K562 (cell line): ENCODE data around the gene C4orf50. TPM values are rescaled to one million over a fixed set of nuclear protein-coding genes. Genes with fewer than 3 reads are reported as not detected.
"Not testable (repeated sequence)": the region's sequence is repeated elsewhere in the genome, so short reads cannot be mapped to it uniquely, and the experiment has no call there.

ENCODE experiments used
- ATAC-seq: fragments of 200-7000 bp; cut with Tn5 transposase; 3 replicates; pipeline ENCODE4 v1.9.1; 2020; ENCODE audit warnings: moderate library complexity
- BruUV-seq: library from RNA; stranded (reverse); fragments of 400-500 nt; replicated peaks from 2 replicates; lab custom pipeline; 2021; lab: Mats Ljungman, UMichigan
- CTCF ChIA-PET: fragments of 300-600 bp; formaldehyde crosslinking; extraction: SDS; loops from one replicate; lab custom pipeline; 2021; ENCODE audit warnings: low intra/inter-chr PET ratio; lab: Yijun Ruan, JAX
- POLR2A ChIA-PET: fragments of 300-600, 350-650 bp; sonication (Branson Sonifier 250); formaldehyde crosslinking; extraction: SDS; loops from one replicate; lab custom pipeline; 2021; ENCODE audit warnings: antibody characterized with exemption, inconsistent platforms; lab: Yijun Ruan, JAX
- DNase-seq, 4 experiments: peaks; one replicate each; pipeline versions ENCODE4 v3.0.0 to v3.0.0-alpha.2; 2011 to 2018; ENCODE audit warnings: low spot score in 3 of 4, mixed read lengths in 3 of 4; ENCODE audit errors: extremely low read depth in 1 of 4
- FAIRE-seq: peaks from 2 replicates; lab custom pipeline; 2011; peaks lifted over from hg19 to GRCh38; lab: Jason Lieb, UNC
- H2AFZ ChIP-seq: 2 replicates; pipeline ENCODE4 v1.6.0; 2011; ENCODE audit warnings: low read depth, low read length, control low read depth, inconsistent platforms
- H3K27ac ChIP-seq: fragments of 200-600 bp; 3 replicates; pipeline ENCODE4 v1.8.0; 2011; ENCODE audit warnings: low read depth, mild to moderate bottlenecking, control low read depth, inconsistent platforms, low read length, moderate library complexity, mixed read lengths; ENCODE audit errors: extremely low read depth
- H3K27me3 ChIP-seq, 2 experiments: fragments of 300-600 bp in 1 of 2; 2 replicates in 1 of 2; 3 replicates in 1 of 2; pipeline versions ENCODE4 v1.6.0 to v1.8.0; 2011; ENCODE audit warnings: inconsistent platforms in 2 of 2, low read length in 2 of 2, mild to moderate bottlenecking in 1 of 2, mixed read lengths in 1 of 2, moderate library complexity in 1 of 2; ENCODE audit not compliant: control insufficient read depth in 2 of 2, insufficient read depth in 2 of 2
- H3K36me3 ChIP-seq: fragments of 300-600 bp; 3 replicates; pipeline ENCODE4 v1.8.0; 2011; ENCODE audit warnings: mild to moderate bottlenecking, low read length, inconsistent platforms; ENCODE audit not compliant: control insufficient read depth, insufficient read depth
- H3K4me1 ChIP-seq, 2 experiments: fragments of 200-600 bp in 1 of 2; replicated peaks in 1 of 2; 2 replicates in 1 of 2; 3 replicates in 1 of 2; pipeline versions ENCODE4 v1.5.1 to v1.8.0; 2011; ENCODE audit warnings: inconsistent platforms in 2 of 2, low read length in 2 of 2, mild to moderate bottlenecking in 1 of 2, mixed read lengths in 1 of 2, moderate library complexity in 1 of 2; ENCODE audit not compliant: control insufficient read depth in 2 of 2, insufficient read depth in 2 of 2
- H3K4me2 ChIP-seq: 2 replicates; pipeline ENCODE4 v1.6.1; 2011; ENCODE audit warnings: low read length, control low read depth, inconsistent platforms, mixed read lengths; ENCODE audit not compliant: insufficient read depth
- H3K4me3 ChIP-seq: fragments of 200-600 bp; sonication (generic), shearing (Covaris generic); 2 replicates; pipeline ENCODE4 v1.5.1; 2016; ENCODE audit warnings: control low read depth, inconsistent platforms
- H3K79me2 ChIP-seq: fragments of 200-600 bp; 3 replicates; pipeline ENCODE4 v1.8.0; 2011; ENCODE audit warnings: low read length, inconsistent platforms; ENCODE audit not compliant: control insufficient read depth, insufficient read depth
- H3K9ac ChIP-seq, 2 experiments: 2 replicates each; pipeline versions ENCODE4 v1.6.0 to v1.6.1; 2011; ENCODE audit warnings: low read depth in 2 of 2, low read length in 2 of 2, control low read depth in 1 of 2, inconsistent platforms in 1 of 2, mild to moderate bottlenecking in 1 of 2, mixed read lengths in 1 of 2; ENCODE audit not compliant: insufficient read depth in 1 of 2
- H3K9me1 ChIP-seq: one replicate; pipeline ENCODE4 v1.6.0; 2011; ENCODE audit warnings: inconsistent platforms, mild to moderate bottlenecking, low read length, moderate library complexity; ENCODE audit not compliant: control insufficient read depth, insufficient read depth
- H3K9me3 ChIP-seq: replicated peaks from 2 replicates; pipeline ENCODE4 v1.5.1; 2011; ENCODE audit warnings: low read depth, low read length, inconsistent platforms; ENCODE audit not compliant: control insufficient read depth, insufficient read depth
- H4K20me1 ChIP-seq: replicated peaks from 2 replicates; pipeline ENCODE4 v1.6.1; 2011; ENCODE audit warnings: low read length, inconsistent platforms, mixed read lengths; ENCODE audit not compliant: control insufficient read depth, insufficient read depth
- ARID1B ChIP-seq: fragments of 450-650 bp; IDR thresholded peaks from 2 replicates; pipeline ENCODE4 v1.6.1; 2016; ENCODE audit warnings: antibody characterized with exemption, mild to moderate bottlenecking, inconsistent platforms
- ETV1 ChIP-seq: fragments of 450-650 bp; conservative IDR thresholded peaks from 2 replicates; pipeline ENCODE4 v1.6.1; 2016; ENCODE audit warnings: missing genetic modification characterization, control low read depth, low read depth, missing compliant biosample characterization
- ETV6 ChIP-seq, 3 experiments: fragments of 150-350 bp in 1 of 3; sonication (generic) in 1 of 3; formaldehyde crosslinking in 1 of 3; IDR thresholded peaks; 2 replicates each; pipeline versions ENCODE4 v1.6.1 to v1.8.0; 2014 to 2022; ENCODE audit warnings: borderline replicate concordance in 2 of 3, low read depth in 2 of 3, antibody characterized with exemption in 1 of 3, low read length in 1 of 3, mild to moderate bottlenecking in 1 of 3, missing genetic modification reagents in 1 of 3
- GATAD2A ChIP-seq: fragments of 450-650 bp; IDR thresholded peaks from 2 replicates; pipeline ENCODE4 v1.6.1; 2017
- SETDB1 ChIP-seq: IDR thresholded peaks from one replicate; pipeline ENCODE4 v1.6.1; 2012; ENCODE audit warnings: low read length, control low read depth, inconsistent platforms
- SPI1 ChIP-seq: IDR thresholded peaks from 2 replicates; pipeline ENCODE4 v1.6.1; 2011; ENCODE audit warnings: low read depth, low read length, control low read depth, borderline replicate concordance
- ZBED1 ChIP-seq: IDR thresholded peaks from 2 replicates; pipeline ENCODE4 v1.6.1; 2014
- ZFP1 ChIP-seq: fragments of 450-650 bp; formaldehyde crosslinking; IDR thresholded peaks from 2 replicates; pipeline ENCODE4 v1.4.0; 2020; ENCODE audit warnings: mild to moderate bottlenecking, mixed read lengths
- ZNF780A ChIP-seq: fragments of 250-450 bp; sonication (Bioruptor Pico); IDR thresholded peaks from 2 replicates; pipeline ENCODE4 v1.5.0; 2021; ENCODE audit warnings: mild to moderate bottlenecking
- WGBS: fragments of 100-300 bp; shearing (Covaris generic); methylation state at CpG from one replicate; pipeline ENCODE4 v1.1.6; 2016; ENCODE audit warnings: low coverage, mixed read lengths; ENCODE audit not compliant: insufficient coverage; ENCODE audit errors: missing lambda C conversion rate; 5-methylcytosine and 5-hydroxymethylcytosine counted together
- in situ Hi-C: fragments of 300-500 bp; cut with MboI; formaldehyde crosslinking; loops from 4 replicates; pipeline ENCODE4 v1.15.0; 2018; ENCODE audit warnings: inconsistent platforms, mixed read lengths
- intact Hi-C: fragments of 100-400 bp; cut with micrococcal nuclease; formaldehyde crosslinking; loops from 2 replicates; pipeline ENCODE4 v1.14.2; 2022
- polyA plus RNA-seq, 8 experiments: library from polyadenylated mRNA; depleted of rRNA in 4 of 8; stranded (reverse) in 5 of 8; unstranded in 3 of 8; fragments of >200 nt; fragmentation: Nextera tagmentation in 2 of 8; fragmentation: Illumina TruSeq in 1 of 8; extraction: Ambion mirVana in 2 of 8; extraction: Trizol in 1 of 8; gene quantifications; 2 replicates each; pipeline versions ENCODE4 v1.2.1 to v1.2.3, GENCODE V29; 2011 to 2014; ENCODE audit warnings: inconsistent platforms in 1 of 8, missing spikeins in 1 of 8
- total RNA-seq, 7 experiments: library from RNA; depleted of rRNA in 6 of 7; stranded (reverse); fragments of >200 nt in 6 of 7; fragmentation: Illumina TruSeq in 2 of 7; extraction: Trizol in 2 of 7; gene quantifications; 2 replicates each; pipeline versions ENCODE4 v1.2.1 to v1.2.3, GENCODE V29; 2011 to 2021; ENCODE audit warnings: low replicate concordance in 1 of 7
- TF ChIP-seq, protein P1 (sequence below): fragments of 450-650 bp; IDR thresholded peaks from 2 replicates; pipeline ENCODE4 v1.6.1; 2018; ENCODE audit not compliant: partially characterized antibody

The C4orf50 gene
- total and polyA plus RNA-seq, 9 of the 15 experiments (the other 6 are each of a cell fraction or from before 2014, with no cell fraction given): not detected

DNA sequence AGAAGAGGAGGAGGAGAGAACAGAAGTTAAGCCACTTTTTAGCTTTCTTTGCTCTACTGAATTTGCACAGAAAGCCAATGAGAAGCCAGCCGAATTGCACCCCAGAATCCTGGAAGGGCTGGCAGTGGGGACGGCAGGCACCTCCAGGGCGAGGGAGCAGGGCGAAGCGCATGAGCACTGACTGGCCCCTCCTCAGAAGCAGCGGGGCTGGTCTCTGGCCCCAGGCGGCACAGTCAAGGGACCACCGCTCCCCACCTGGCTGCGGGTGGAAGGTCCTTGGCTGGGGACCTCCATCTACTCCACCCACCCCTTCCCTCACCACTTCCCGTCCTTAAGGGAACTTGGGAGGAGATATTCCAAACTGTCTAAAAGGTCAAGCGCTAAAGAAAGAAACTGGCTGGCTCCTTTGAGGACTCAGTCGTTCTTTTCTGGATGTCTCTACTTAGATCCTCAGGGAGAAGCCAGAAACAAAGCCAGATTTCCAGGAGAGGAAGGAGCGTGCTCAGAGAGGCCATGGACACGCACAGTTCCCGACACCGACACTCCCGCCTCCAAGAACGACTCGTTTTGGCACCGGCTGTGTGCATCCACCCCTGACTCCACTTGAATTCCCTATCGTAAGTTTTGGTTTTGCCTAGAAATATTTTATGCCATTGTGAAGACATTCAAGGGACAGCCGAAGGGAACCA is 65.8 kb downstream of the C4orf50 start (continued):
- TF ChIP-seq, protein P1, sequence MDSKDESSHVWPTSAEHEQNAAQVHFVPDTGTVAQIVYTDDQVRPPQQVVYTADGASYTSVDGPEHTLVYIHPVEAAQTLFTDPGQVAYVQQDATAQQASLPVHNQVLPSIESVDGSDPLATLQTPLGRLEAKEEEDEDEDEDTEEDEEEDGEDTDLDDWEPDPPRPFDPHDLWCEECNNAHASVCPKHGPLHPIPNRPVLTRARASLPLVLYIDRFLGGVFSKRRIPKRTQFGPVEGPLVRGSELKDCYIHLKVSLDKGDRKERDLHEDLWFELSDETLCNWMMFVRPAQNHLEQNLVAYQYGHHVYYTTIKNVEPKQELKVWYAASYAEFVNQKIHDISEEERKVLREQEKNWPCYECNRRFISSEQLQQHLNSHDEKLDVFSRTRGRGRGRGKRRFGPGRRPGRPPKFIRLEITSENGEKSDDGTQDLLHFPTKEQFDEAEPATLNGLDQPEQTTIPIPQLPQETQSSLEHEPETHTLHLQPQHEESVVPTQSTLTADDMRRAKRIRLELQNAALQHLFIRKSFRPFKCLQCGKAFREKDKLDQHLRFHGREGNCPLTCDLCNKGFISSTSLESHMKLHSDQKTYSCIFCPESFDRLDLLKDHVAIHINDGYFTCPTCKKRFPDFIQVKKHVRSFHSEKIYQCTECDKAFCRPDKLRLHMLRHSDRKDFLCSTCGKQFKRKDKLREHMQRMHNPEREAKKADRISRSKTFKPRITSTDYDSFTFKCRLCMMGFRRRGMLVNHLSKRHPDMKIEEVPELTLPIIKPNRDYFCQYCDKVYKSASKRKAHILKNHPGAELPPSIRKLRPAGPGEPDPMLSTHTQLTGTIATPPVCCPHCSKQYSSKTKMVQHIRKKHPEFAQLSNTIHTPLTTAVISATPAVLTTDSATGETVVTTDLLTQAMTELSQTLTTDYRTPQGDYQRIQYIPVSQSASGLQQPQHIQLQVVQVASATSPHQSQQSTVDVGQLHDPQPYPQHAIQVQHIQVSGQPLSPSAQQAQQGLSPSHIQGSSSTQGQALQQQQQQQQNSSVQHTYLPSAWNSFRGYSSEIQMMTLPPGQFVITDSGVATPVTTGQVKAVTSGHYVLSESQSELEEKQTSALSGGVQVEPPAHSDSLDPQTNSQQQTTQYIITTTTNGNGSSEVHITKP: no peak
- TF ChIP-seq ARID1B (no peak), ZFP1 (no peak), GATAD2A (no peak), SPI1 (no peak), ZNF780A (CRISPR knock-in tag) (no peak), ETV6 (IDR thresholded peaks at IDR 0.05; ENCODE audit: borderline replicate concordance in 1 of 2, low read depth in 2 of 2, low read length in 1 of 2) (no peak), ETV6 (CRISPR knock-in tag; IDR thresholded peaks at IDR 0.05; ENCODE audit: borderline replicate concordance) (no peak), ETV1 (no peak), SETDB1 (no peak), ZBED1 (no peak)

DNA sequence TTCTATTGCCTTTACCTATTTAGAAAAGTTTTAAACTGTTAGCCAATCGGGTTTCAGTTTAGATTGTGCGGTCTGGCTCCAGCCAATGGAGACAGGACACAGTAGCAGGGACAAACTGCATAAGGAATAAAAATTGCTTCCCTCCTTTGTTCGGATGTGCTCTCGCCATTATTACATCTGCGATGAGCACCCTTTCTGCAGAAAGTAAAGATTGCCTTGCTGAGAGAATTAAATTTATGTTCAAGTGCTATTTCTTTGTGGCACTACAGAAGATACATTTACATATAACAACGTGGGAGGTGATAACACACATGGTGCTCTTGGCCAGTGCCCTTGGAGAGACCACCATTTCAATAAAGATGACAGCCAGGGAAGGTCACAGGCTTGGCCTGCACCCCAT is 71.6 kb downstream of the C4orf50 start:
- 3% methylated on average over 6 of the region's 6 CpGs for WGBS
- H3K9me3 ChIP-seq, DNase-seq, H3K4me2 ChIP-seq, CTCF ChIA-PET, ATAC-seq, H3K4me1 ChIP-seq, H3K9ac ChIP-seq, H3K27ac ChIP-seq, H3K36me3 ChIP-seq, BruUV-seq, H3K9me1 ChIP-seq, H3K79me2 ChIP-seq, intact Hi-C loops, H4K20me1 ChIP-seq, H2AFZ ChIP-seq, H3K4me3 ChIP-seq, POLR2A ChIA-PET, H3K27me3 ChIP-seq, FAIRE-seq, in situ Hi-C loops: not testable (repeated sequence)
